Esophagus squamous epithelium (tissue), 4 donors: ENCODE results near the gene ZNF830.

ENCODE experiments used
- POLR2A ChIP-seq, 4 donors: fragments of 450-650 bp; IDR thresholded peaks; one replicate each; pipeline ENCODE4 v1.6.1; 2017; ENCODE audit warnings: antibody characterized with exemption in 4 of 4, mild to moderate bottlenecking in 4 of 4, moderate library complexity in 3 of 4
- TF ChIP-seq, protein P1 (sequence below), 6 experiments: fragments of 450-650 bp in 4 of 6; fragments of 200-600 bp in 2 of 6; sonication (generic) in 2 of 6; IDR thresholded peaks; one replicate each; pipeline ENCODE4 v1.5.1; 2016 to 2019; ENCODE audit warnings: antibody characterized with exemption in 6 of 6, mild to moderate bottlenecking in 4 of 6, moderate library complexity in 4 of 6

DNA sequence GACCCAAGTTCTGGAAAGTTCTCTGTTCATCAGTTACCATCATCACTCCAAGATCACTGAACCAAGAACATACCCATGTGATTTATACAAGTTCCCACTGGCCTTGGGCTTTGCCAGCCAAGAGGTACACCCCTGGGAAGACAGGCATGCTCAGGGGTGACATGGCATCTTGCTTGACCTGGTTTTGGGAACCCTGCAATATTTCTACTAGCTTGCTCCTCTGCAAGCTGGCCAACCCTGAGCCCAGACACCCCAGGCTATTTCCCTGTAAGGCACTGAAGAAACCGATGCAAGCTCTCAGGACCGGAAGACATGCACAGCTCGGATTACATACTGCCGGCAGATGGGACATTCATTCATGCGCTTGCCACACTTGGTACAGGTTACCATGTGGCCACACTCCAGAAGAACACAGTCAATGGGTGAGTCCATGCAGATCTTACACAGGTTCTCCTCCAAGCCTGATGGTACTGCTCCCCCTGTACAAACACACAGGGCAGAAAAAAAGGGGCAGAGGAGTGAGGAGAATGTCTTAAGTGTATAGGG lies 50.4 kb downstream of the ZNF830 start:
- TF ChIP-seq, protein P1, sequence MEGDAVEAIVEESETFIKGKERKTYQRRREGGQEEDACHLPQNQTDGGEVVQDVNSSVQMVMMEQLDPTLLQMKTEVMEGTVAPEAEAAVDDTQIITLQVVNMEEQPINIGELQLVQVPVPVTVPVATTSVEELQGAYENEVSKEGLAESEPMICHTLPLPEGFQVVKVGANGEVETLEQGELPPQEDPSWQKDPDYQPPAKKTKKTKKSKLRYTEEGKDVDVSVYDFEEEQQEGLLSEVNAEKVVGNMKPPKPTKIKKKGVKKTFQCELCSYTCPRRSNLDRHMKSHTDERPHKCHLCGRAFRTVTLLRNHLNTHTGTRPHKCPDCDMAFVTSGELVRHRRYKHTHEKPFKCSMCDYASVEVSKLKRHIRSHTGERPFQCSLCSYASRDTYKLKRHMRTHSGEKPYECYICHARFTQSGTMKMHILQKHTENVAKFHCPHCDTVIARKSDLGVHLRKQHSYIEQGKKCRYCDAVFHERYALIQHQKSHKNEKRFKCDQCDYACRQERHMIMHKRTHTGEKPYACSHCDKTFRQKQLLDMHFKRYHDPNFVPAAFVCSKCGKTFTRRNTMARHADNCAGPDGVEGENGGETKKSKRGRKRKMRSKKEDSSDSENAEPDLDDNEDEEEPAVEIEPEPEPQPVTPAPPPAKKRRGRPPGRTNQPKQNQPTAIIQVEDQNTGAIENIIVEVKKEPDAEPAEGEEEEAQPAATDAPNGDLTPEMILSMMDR (IDR thresholded peaks at IDR 0.05) = no peak
- TF ChIP-seq POLR2A (IDR thresholded peaks at IDR 0.05) = no peak
